Transverse colon (tissue), 4 donors: ENCODE measurements around the gene LAMA2.

Experiments used
- CTCF ChIP-seq, 5 experiments: fragments of 200-600 bp in 3 of 5; fragments of 450-650 bp in 2 of 5; sonication (generic) in 3 of 5; IDR thresholded peaks; 1 replicate in 2 of 5; 2 replicates in 3 of 5; pipeline ENCODE4 v1.5.1; 2016 to 2017; ENCODE audit warnings: antibody characterized with exemption in 5 of 5, inconsistent platforms in 3 of 5, mild to moderate bottlenecking in 2 of 5, moderate library complexity in 1 of 5
- POLR2A ChIP-seq: fragments of 450-650 bp; IDR thresholded peaks from one replicate; pipeline ENCODE4 v1.6.1; 2016; ENCODE audit warnings: antibody characterized with exemption, mild to moderate bottlenecking, moderate library complexity
- POLR2AphosphoS5 ChIP-seq, 3 donors: sonication (generic); formaldehyde crosslinking; IDR thresholded peaks; one replicate each; pipeline ENCODE4 v1.6.1; 2016; ENCODE audit warnings: antibody characterized with exemption in 3 of 3

GRCh38 chr6:129342243-129342642 is 459.3 kb downstream of the LAMA2 start:
- TF ChIP-seq CTCF (IDR thresholded peaks at IDR 0.05) = no peak
- TF ChIP-seq POLR2A = no peak
- TF ChIP-seq POLR2AphosphoS5 (IDR thresholded peaks at IDR 0.05) = no peak
